ENCODE results near the gene PCK2. TPM values are rescaled to one million over a fixed set of nuclear protein-coding genes. Genes with fewer than 3 reads are reported as not detected.

PCK2 gene
- total and polyA plus RNA-seq, 2 of the 8 experiments (the other 6 are each of a cell fraction or from before 2014, with no cell fraction given) = 81.9 to 115 TPM

GRCh38 chr14:24087004-24087403 lies 7.1 kb upstream of the PCK2 start (continued):
- TF ChIP-seq, protein P1, sequence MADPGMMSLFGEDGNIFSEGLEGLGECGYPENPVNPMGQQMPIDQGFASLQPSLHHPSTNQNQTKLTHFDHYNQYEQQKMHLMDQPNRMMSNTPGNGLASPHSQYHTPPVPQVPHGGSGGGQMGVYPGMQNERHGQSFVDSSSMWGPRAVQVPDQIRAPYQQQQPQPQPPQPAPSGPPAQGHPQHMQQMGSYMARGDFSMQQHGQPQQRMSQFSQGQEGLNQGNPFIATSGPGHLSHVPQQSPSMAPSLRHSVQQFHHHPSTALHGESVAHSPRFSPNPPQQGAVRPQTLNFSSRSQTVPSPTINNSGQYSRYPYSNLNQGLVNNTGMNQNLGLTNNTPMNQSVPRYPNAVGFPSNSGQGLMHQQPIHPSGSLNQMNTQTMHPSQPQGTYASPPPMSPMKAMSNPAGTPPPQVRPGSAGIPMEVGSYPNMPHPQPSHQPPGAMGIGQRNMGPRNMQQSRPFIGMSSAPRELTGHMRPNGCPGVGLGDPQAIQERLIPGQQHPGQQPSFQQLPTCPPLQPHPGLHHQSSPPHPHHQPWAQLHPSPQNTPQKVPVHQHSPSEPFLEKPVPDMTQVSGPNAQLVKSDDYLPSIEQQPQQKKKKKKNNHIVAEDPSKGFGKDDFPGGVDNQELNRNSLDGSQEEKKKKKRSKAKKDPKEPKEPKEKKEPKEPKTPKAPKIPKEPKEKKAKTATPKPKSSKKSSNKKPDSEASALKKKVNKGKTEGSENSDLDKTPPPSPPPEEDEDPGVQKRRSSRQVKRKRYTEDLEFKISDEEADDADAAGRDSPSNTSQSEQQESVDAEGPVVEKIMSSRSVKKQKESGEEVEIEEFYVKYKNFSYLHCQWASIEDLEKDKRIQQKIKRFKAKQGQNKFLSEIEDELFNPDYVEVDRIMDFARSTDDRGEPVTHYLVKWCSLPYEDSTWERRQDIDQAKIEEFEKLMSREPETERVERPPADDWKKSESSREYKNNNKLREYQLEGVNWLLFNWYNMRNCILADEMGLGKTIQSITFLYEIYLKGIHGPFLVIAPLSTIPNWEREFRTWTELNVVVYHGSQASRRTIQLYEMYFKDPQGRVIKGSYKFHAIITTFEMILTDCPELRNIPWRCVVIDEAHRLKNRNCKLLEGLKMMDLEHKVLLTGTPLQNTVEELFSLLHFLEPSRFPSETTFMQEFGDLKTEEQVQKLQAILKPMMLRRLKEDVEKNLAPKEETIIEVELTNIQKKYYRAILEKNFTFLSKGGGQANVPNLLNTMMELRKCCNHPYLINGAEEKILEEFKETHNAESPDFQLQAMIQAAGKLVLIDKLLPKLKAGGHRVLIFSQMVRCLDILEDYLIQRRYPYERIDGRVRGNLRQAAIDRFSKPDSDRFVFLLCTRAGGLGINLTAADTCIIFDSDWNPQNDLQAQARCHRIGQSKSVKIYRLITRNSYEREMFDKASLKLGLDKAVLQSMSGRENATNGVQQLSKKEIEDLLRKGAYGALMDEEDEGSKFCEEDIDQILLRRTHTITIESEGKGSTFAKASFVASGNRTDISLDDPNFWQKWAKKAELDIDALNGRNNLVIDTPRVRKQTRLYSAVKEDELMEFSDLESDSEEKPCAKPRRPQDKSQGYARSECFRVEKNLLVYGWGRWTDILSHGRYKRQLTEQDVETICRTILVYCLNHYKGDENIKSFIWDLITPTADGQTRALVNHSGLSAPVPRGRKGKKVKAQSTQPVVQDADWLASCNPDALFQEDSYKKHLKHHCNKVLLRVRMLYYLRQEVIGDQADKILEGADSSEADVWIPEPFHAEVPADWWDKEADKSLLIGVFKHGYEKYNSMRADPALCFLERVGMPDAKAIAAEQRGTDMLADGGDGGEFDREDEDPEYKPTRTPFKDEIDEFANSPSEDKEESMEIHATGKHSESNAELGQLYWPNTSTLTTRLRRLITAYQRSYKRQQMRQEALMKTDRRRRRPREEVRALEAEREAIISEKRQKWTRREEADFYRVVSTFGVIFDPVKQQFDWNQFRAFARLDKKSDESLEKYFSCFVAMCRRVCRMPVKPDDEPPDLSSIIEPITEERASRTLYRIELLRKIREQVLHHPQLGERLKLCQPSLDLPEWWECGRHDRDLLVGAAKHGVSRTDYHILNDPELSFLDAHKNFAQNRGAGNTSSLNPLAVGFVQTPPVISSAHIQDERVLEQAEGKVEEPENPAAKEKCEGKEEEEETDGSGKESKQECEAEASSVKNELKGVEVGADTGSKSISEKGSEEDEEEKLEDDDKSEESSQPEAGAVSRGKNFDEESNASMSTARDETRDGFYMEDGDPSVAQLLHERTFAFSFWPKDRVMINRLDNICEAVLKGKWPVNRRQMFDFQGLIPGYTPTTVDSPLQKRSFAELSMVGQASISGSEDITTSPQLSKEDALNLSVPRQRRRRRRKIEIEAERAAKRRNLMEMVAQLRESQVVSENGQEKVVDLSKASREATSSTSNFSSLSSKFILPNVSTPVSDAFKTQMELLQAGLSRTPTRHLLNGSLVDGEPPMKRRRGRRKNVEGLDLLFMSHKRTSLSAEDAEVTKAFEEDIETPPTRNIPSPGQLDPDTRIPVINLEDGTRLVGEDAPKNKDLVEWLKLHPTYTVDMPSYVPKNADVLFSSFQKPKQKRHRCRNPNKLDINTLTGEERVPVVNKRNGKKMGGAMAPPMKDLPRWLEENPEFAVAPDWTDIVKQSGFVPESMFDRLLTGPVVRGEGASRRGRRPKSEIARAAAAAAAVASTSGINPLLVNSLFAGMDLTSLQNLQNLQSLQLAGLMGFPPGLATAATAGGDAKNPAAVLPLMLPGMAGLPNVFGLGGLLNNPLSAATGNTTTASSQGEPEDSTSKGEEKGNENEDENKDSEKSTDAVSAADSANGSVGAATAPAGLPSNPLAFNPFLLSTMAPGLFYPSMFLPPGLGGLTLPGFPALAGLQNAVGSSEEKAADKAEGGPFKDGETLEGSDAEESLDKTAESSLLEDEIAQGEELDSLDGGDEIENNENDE (IDR thresholded peaks at IDR 0.05; ENCODE audit: insufficient replicate concordance, low read length) = no peak
- TF ChIP-seq ZNF274 (IDR thresholded peaks at IDR 0.05; ENCODE audit: borderline replicate concordance, extremely low read depth, low read length) = no peak
- no peak for TF ChIP-seq RBBP5 (IDR thresholded peaks at IDR 0.05; ENCODE audit: borderline replicate concordance, low read depth, low read length)
- no peak for TF ChIP-seq TBP (IDR thresholded peaks at IDR 0.05; ENCODE audit: low read depth, low read length)
- no peak for TF ChIP-seq KDM5A (IDR thresholded peaks at IDR 0.05; ENCODE audit: low read length)
- TF ChIP-seq NANOG (IDR thresholded peaks at IDR 0.05; ENCODE audit: insufficient read depth, low read depth, low read length, poor library complexity, severe bottlenecking) = no peak
- TF ChIP-seq GABPA (IDR thresholded peaks at IDR 0.05; ENCODE audit: borderline replicate concordance, insufficient read depth, low read length) = no peak
- TF ChIP-seq CBX8 (IDR thresholded peaks at IDR 0.05; ENCODE audit: borderline replicate concordance, low read depth, low read length) = no peak
- no peak for TF ChIP-seq YY1 (IDR thresholded peaks at IDR 0.05; ENCODE audit: low read depth, low read length)

Measured in H1 (cell line).